Measurements from ENCODE around the gene EMC6.

EMC6 gene

DNA sequence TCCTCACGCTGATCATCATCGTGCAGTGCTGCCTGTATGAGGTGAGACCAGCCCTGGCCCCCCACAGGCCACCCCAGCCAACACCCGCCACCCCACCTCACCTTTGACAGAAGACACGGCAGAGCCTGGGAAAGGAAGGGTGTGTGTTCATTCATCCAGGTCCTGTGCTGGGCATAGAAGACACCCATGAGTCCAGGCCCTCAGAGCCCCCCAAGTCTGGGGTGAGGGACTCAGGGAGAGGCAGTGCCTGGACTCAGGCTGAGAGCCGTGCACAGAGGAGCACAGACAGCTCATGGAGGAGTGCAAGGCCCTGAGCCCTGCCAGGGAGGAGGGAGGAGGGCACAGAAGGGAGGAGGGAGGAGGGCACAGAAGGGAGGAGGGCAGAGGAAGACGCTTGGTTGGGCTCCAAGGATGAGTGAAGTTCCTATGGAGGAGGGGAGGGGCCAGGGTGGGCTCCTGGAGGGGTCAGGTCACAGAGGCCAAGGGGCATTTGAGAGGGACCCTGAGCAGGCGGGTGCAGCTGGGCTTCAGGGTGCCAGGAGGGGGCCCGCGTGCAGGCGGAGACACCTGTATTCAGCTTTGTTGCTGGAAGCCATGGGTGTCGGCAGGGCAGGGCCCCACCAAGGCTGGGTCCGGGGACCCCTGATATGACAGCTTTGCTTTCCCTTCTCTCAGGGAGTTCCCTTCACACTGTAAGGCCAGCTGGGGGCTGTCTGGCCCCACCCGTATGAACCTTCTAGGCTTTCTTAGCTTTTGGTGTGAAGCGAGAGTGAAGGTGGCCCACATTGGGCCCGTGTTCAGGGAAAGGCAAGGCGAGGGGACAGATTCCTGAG, 11.6 kb upstream of the EMC6 start:
- DNase-seq = no peak

DNA sequence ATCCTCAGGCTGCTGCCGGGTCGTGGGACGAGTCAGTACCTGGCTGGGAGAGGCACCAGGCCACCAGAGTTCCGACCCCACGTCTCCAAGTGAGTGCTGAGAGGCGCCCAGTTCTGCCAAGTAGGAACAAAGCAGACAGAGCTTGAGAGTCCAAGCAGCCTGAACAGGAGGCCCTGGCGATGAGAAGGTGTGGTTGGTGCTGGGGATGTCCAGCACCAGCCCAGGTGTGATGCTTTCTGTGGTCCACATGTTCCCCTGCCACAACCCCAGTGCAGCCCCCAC, 11.1 kb upstream of the EMC6 start:
- no peak for DNase-seq

DNA sequence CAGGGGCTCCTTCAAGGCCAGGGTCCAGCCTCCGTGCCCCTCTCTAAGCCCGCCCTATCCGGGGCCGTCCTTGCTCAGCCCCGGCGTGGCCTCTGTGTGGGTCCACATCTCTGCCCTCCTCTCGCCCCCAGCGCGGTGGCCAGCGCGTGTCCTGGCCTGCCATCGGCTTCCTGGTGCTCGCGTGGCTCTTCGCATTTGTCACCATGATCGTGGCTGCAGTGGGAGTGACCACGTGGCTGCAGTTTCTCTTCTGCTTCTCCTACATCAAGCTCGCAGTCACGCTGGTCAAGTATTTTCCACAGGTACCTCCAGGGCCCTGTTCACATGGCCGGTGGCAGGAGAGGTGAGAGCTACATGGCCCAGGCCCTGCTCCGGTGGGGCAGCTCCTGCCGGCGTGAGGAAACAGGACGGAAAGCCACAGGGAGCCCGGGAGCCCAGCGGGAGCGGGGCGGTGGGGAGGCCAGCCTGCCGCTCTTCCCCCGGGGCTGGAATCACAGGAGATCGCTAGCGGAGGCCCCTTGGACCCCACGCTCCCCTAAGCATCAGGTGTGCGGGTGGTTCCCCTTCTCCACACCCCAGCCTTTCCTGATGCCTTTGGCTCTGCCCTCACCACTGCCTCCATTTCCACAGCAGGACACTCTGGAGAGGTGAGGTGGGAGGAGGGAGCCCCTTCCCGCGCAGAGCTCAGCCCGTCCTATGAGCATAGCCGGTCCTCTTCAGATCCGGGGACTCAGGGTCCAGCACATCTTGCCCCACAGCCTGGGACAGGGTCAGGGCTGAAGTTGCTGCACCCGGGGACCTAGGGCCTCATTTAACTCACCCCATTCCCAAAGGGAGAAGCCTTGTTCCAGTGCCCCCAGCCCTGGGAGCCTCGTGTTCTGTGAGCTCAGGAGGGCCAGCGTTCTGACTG, 10.5 kb upstream of the EMC6 start:
- DNase-seq = no peak

DNA sequence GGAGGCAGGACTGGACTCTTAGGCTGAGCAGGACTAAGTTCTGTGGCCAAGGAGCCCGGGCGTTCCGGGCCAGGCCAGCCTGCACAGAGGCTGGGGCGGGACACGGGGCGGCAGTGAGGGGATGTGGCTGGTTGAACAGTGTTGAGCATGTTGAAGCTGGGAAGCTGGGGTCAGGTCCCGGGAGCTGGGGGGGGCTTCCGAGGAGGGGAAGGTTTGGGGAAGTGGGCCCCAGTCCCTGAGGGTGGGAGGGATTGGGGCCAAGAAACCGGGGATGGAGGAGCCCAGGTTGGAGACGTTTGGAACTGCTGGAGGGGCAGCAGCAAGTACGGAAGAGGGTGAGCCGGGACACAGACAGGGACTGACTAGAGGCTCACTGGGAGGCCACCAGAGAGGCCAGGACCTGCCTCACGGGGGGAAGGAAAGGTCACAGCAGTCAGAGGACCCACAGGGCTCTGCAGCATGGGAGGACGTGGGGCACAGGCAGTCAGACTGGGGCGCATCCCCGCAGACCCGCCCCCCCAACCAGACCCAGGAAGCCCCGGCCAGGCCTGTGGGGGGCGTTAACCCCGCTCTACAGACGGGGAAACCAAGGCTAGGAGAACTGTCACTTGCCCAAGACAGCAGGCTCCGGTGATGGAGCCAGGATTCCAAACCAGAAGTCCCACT, 9.7 kb upstream of the EMC6 start:
- no peak for DNase-seq

DNA sequence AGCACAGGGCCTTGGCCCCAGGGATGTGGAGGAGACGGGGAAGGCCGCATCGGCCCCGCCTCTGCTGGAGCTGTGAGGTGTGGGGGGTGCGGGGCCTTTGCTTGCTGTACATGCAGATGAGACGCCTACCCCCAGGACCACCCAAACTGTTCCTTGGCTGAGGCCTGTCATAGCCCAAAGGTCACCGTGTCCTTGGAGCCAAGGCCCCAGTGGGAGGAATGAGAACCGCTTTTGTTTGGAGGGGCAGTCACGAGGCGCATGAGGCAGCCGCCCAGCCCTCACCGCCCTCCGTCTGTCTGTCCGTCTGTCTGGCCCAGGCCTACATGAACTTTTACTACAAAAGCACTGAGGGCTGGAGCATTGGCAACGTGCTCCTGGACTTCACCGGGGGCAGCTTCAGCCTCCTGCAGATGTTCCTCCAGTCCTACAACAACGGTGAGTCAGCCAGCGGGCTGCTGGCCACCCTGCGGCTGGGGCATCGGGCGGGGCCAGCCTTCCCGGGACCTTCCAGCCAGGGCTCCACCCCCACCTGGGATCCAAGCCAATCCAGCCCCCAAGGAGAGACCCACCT, 9.0 kb upstream of the EMC6 start:
- DNase-seq = peak; percentile 80

DNA sequence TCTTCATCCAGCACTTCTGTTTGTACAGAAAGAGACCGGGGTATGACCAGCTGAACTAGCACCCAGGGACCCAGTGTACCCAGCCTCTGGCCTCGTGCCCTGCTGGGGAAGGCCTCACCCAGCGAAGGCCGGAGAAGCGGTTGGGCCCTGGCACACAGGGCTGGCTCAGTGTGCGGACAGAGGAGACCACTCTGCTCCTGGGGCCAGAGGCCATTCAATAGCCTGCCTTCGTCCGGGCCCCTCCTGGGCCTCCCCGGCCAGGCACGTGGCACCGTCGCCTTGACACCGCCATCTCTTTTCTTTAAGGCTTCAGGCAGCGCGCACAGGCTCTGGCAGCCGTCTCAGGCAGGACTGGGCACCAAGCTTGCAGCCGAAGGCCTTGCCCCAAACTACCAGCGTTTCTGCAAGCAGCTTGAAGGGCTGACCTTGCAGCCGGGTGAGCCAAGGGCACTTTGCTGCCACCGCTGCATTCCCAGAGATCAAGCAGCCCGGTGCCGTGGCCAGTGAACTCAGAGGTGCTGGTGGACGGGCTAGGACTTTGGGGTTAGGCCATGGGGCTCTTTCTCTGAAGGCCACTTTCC, 8.2 kb upstream of the EMC6 start:
- DNase-seq = no peak

DNA sequence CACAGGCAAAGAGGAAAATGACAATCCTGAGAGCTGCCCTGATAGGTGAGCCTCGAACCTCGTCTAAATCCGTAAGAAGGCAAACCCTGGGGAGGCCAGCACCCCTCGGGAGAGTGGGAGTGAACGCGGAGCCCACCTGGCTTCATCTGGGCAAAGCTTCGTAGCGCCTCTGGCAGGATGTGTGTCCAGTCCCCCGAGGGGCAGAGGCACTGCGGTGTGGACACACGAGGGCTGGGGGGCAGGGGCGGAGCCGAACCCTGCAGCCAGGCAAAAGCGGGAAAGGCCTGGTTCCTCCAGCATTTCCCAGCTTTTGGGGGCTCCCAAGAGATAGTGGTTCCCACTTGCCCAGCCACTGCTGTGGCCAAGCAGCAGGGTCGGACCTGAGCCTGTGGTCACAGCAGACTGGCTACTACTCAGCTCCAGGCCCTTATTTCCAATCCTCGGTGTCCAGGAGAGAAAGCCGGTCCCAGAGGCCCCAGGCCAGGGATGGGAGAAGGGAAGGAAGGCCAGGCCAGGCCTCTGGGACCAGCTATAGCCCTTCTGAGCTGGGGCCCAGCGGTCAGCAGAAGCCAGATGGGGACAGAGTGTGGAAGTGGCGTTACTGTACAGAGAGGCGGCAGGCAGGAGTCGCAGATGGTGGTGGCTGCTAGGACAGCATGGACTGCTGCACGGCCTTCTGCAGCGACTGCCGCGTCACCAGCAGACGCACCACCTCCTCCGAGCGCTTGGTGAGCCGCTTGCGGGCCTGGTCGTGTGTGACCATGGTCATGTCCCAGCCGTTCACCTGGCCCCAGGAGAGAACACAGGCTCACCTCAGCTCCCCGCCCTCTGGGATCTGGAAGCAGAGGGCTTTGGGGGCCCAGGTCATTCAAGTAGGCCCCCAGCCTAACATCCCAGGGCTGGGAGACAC, 5.3 kb upstream of the EMC6 start:
- no peak for DNase-seq

DNA sequence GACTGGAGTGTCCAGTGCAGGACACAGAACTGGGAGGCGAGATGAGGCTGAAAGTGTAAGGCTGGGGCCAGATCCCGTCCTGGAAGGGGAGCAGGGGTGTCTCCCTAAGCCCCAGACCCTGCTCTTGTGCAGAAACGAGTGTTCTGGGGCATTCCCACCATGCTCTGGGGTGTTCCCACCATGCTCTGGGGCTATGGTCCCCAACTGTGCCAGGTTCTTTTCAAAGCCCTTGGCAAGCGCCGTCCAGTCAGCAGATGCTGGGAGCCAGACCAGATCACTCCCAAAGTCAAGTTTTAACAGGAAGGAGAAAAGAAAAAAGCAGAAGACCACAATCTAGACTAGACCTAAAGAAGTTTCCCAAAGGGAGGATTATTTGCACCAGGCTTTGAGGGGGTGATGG, 2.8 kb upstream of the EMC6 start:
- DNase-seq = no peak

DNA sequence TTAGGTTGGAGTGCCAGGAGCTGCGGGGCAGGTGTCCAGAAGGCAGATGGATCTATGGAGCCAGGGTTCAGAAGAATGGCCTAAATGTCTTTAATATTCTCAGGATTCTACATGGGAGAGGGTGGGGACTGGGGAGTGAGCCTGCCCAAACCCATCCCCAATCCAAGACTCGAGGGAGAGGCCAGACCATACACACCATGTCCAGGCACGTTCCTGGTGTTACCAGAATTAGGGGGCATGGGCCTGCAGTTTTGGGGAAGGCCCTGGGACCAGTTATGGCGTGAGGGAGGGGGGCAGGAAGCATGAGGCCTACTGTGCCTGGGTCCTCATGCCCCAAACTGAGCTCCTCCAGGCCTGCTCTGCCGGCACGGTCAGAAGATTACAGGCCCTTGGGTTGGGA, 2.1 kb upstream of the EMC6 start:
- no peak for DNase-seq

DNA sequence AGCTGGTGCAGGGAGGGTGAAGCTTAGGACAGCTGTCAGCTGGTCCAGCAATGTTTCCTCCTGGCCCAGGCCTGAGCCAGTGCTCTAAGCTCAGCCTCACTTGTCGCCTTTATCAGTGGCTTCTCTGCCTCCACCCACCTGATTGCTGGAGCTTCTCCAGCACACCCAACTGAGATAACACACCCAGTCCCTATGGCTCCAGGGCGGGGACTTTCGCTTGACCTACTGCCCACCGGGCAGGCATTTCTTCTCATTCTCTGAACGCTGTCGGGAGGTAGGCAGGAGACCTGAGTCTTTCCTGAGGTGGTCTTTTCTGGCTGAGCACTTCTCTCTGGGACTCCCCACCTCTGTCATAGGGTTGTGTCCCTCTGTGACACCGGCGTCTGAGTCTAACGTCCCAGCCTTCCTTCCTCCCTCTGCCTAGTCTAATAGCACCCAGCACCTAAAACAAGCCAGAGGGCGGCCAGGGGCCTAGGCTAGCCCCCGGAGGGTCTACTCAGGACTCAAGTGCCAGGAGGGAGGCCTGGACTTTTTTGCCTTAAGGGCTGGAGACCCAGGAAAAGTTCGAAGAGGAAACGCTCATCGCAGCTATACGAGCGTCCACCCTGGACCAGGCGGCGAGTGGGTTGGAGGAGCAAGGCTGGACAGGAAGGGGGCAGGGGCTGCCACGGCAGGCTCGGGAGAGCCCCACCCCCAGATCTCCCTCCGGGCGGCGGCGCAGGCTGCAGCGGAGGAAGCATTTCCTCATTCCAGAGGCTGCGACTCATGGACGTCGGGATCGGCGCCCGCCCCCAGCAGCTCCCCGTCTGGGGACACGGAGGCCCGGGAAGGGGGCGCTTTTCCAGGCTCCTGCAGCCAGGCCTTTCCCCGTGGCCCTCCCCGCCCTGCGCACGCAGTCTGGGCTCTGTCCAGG, 990 bp upstream of the EMC6 start:
- peak; percentile 89 for DNase-seq

DNA sequence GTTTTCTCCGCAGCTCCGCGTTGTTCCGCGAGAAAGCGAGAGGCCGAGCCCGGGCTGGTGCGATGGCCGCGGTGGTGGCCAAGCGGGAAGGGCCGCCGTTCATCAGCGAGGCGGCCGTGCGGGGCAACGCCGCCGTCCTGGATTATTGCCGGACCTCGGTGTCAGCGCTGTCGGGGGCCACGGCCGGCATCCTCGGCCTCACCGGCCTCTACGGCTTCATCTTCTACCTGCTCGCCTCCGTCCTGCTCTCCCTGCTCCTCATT, 404 bp downstream of the EMC6 start:
- no peak for DNase-seq

DNA sequence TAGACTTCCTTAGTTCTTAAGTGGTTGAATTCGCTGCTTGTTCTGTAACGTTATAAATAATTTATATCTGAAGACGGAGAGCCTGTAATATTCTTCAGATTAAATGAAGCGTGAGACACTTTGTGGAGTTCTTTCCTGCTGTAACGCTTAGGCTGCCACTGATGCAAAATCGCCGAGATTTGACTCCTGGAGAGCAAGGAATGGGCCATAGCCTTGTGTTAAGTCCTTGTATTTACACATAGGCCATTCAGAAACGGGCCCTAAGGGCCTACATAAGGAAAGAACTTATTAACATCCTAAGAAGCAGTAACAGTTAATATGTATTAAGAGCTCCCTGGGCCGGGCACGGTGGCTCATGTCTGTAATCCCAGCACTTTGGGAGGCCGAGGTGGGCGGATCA, 936 bp downstream of the EMC6 start:
- no peak for DNase-seq

DNA sequence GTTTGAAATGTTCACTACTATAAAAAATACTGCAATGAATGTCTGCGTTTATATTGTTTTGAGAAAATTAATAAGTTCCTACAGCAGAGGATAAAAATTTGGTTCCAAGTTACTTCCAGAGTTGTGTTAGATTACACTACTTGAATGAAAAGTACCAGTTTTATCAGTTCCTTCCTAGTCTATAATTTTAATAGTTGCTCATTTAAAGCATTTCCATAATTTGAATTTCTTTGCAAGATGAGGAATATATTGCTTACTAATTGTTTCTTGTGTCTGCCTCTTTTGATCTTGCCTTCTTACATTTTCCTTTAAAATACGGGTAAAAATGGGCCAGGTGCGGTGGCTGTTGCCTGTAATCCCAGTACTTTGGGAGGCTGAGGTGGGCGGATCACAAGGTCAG, 4.0 kb downstream of the EMC6 start:
- DNase-seq = no peak

DNA sequence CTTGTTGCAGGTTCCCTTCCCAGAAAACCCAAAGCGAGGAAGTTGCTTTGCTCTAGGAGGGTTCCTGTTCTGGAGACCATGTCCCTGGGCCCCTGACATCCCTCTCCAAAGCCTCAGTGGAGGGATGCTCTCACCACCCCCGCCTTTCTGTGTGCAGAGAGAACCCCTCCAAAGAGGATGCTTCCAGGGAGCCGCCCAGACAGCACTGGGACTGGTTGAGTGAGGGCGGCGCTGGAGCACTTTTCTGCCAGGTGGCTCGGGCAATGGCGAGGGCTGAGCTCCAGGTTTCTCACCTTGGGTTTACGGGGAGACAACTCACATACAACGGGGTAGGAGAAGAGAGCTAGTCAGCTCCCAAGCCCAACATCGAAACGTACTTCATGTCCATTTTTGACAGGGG, 7.3 kb downstream of the EMC6 start:
- DNase-seq = no peak

DNA sequence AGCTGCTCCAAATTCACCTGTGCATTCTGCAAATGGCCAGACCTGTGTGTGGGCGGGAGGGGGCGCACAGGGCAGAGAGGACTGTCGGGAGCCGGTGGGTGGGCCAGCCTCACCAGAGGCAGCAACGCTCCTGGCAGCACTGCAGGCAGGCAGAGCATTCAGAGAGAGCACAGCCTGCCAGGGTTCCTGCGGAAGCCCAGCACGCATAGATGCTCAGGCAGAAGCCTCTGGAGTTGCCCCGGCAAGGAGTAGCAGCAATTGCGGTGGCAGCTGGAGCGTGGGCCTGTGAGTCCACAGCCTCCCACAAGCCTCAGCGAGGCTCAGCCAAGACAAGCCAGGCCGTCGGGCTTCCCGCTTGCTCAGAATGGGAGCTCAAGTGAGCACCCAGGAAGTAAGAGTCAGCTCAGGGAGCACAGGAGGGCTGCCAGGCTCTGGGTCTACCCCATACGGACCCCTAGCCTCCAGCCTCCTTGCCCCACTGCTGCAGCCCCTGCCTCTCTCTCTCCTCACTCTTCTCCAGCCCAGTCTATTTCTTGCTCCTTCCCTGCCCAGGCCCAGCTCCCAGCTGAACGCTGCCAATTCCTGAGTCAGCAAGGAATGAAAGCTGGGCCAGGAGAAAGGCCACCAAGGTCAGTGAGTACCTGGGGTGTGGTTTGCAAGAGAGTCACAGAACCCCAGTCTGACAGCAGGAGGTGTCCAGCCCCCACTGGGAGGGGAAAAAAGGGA, 9.6 kb downstream of the EMC6 start:
- no peak for DNase-seq

DNA sequence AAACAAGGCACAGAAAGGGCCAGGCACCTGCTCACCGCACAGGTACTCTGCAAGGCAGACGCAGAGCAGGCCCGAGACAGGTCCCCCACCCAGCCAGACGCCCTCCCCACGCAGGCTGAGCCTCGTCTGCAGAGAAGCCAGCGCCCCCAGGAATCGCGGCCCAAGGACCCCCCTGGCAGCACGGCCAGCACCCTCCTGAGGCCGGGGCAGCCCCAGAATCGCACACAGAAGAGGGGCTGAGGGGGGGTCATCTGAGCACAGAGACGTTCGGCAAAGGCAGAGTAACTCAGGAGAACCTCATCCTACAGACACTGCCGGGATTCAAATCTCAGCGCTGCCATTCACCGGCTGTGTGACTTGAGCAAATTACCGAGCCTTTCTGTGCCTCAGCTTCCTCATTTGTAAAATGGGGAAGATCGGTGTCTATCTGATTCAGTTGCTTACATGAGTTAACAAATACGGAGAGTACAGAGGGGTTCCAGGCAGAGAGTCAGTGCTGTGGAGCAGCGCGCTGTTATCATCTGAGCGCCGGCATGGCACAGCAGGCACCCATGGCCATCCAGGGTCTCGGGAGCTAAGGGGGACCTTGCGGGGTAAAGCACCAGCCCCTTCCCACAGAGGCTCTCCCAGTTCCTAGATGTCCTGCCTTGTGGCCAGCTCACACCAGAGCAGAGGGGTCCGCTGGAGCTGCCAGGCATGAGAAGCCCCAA, 10.4 kb downstream of the EMC6 start:
- DNase-seq = no peak

DNA sequence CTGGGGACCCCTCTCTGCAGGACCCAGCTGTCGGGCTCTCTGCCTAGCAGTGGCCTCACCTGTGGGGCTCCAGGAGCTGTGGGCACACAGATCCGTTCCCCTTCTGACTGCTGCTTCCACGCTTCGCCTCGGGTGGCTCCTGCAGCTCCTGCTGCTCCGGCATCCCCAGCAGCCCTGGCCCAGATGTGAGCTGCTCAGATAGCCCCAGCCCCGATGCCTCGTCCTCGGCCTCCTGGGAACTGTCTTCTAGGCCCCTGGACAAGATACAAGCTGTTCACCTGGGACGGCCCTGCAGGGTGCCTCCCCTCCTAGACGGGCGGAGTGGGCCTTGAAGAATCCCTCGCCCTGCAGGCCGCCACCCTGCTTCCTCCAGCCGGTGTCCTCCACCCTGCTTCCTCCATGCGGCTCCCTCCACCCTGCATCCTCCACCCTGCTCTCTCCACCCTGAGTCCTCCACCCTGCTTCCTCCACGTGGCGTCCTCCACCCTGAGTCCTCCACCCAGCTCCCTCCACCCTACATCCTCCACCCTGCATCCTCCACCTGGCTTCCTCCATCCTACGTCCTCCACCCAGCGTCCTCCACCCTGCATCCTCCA, 11.0 kb downstream of the EMC6 start:
- no peak for DNase-seq

DNA sequence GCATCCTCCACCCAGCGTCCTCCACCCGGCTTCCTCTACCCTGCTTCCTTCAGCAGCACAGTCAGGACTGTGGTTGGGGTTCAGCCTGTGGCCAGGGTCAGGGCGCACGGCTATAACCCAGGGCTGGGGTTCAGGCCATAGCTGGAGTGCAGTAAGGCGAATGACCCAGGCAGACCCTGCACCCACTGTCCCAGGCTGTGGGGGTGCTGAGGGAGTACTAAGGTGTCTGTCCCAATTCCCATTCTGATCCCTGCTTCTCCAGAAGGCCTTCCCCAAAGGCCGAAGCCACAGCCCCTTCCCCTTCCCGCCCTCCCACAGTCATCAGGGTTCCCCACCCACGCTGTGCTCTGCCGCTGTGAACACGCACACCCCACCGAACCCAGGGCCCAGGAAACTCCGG, 12.4 kb downstream of the EMC6 start:
- no peak for DNase-seq

DNA sequence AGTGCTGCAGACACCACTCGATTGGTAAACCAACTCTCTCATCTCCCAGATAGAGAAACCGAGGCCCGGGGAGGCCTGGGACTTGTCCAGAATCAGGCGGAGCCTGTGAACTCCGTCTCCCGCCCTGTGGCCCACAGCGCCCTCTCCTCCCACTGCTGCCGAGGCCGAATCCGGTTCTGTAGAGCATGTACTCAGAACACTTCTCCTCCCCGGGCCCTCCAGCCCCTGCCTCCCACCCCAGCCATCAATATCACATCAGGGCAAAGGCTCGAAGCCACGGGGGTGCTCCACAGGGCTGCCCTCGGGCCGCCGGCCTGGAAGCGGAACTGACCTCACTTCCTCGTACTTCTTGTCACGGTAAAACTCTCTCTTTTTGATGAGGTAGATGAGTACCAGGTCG, 13.0 kb downstream of the EMC6 start:
- DNase-seq = no peak

All from HCEC 1CT (cell line).